Mucosa of rectum (tissue), 2 donors: Measurements from ENCODE around the gene DBN1.

Experiments used
- H3K27ac ChIP-seq, 2 donors: one replicate each; pipeline ENCODE4 v1.7.0; 2013; ENCODE audit warnings: inconsistent platforms in 2 of 2, low read depth in 2 of 2, low read length in 2 of 2
- H3K27me3 ChIP-seq, 2 donors: one replicate each; pipeline ENCODE4 v1.7.0; 2013; ENCODE audit warnings: low read length in 2 of 2; ENCODE audit not compliant: control insufficient read depth in 2 of 2, insufficient read depth in 2 of 2
- H3K36me3 ChIP-seq, 2 donors: one replicate each; pipeline ENCODE4 v1.7.0; 2013; ENCODE audit warnings: low read length in 2 of 2; ENCODE audit not compliant: control insufficient read depth in 2 of 2, insufficient read depth in 2 of 2
- H3K4me1 ChIP-seq, 2 donors: one replicate each; pipeline ENCODE4 v1.7.0; 2013; ENCODE audit warnings: low read length in 2 of 2, mild to moderate bottlenecking in 1 of 2; ENCODE audit not compliant: control insufficient read depth in 2 of 2, insufficient read depth in 2 of 2
- H3K4me3 ChIP-seq, 2 donors: one replicate each; pipeline ENCODE4 v1.7.0; 2013; ENCODE audit warnings: low read length in 2 of 2
- H3K9ac ChIP-seq, 2 donors: one replicate each; pipeline ENCODE4 v1.7.0; 2013; ENCODE audit warnings: low read length in 2 of 2, low read depth in 1 of 2, mild to moderate bottlenecking in 1 of 2
- H3K9me3 ChIP-seq, 2 donors: one replicate each; pipeline ENCODE4 v1.7.0; 2013; ENCODE audit warnings: low read length in 2 of 2; ENCODE audit not compliant: control insufficient read depth in 2 of 2
- donor health status: healthy.
- donor health status: Normal muscosa, but diverticular disease.

DBN1 gene

GRCh38 chr5:177505075-177505474 lies 31.6 kb upstream of the DBN1 start:
- peaks cover 6% of the 10 kb centered on the region in 2 donors for H3K4me1 ChIP-seq
- H3K27me3 ChIP-seq, result no peaks in the 10 kb centered on the region
- no peak overlapping the region for H3K27ac ChIP-seq
- no peak overlapping the region for H3K9ac ChIP-seq
- H3K4me3 ChIP-seq, result no peak overlapping the region
- no peaks in the 10 kb centered on the region for H3K36me3 ChIP-seq
- no peaks in the 10 kb centered on the region for H3K9me3 ChIP-seq

GRCh38 chr5:177504086-177505056 lies 30.9 kb upstream of the DBN1 start:
- no peak overlapping the region for H3K9ac ChIP-seq
- H3K4me1 ChIP-seq, result peaks cover 0 to 6% of the 10 kb centered on the region in 2 donors
- H3K9me3 ChIP-seq, result no peaks in the 10 kb centered on the region
- H3K4me3 ChIP-seq, result no peak overlapping the region
- no peaks in the 10 kb centered on the region for H3K36me3 ChIP-seq
- no peak overlapping the region for H3K27ac ChIP-seq
- H3K27me3 ChIP-seq, result no peaks in the 10 kb centered on the region

GRCh38 chr5:177503351-177504085 lies 30.1 kb upstream of the DBN1 start:
- Histone ChIP-seq H3K4me3 (no peak overlapping the region), H3K27me3 (peaks cover 3 to 4% of the 10 kb centered on the region in 2 donors), H3K27ac (no peak overlapping the region), H3K9me3 (no peaks in the 10 kb centered on the region), H3K4me1 (peaks cover 0 to 7% of the 10 kb centered on the region in 2 donors), H3K36me3 (no peaks in the 10 kb centered on the region), H3K9ac (no peak overlapping the region)

- H3K9me3 ChIP-seq, result no peaks in the 10 kb centered on the region
- peaks cover 9% of the 10 kb centered on the region in 2 donors for H3K27me3 ChIP-seq
- peaks cover 3 to 13% of the 10 kb centered on the region in 2 donors for H3K4me1 ChIP-seq
- H3K36me3 ChIP-seq, result no peaks in the 10 kb centered on the region
- no peak overlapping the region for H3K27ac ChIP-seq
- H3K4me3 ChIP-seq, result no peak overlapping the region
- H3K9ac ChIP-seq, result no peak overlapping the region
Measured at GRCh38 chr5:177502886-177503285, 29.5 kb upstream of the DBN1 start.

- Histone ChIP-seq H3K9me3 (no peaks in the 10 kb centered on the region), H3K27me3 (peaks cover 9% of the 10 kb centered on the region in 2 donors), H3K4me1 (peaks cover 3 to 15% of the 10 kb centered on the region in 2 donors), H3K4me3 (no peak overlapping the region), H3K36me3 (no peaks in the 10 kb centered on the region), H3K27ac (no peak overlapping the region), H3K9ac (no peak overlapping the region)
Measured at GRCh38 chr5:177501874-177502678, 28.6 kb upstream of the DBN1 start.

GRCh38 chr5:177500685-177501522 lies 27.5 kb upstream of the DBN1 start:
- Histone ChIP-seq H3K36me3 (no peaks in the 10 kb centered on the region), H3K27me3 (peaks cover 9% of the 10 kb centered on the region in 2 donors), H3K9ac (no peak overlapping the region), H3K4me1 (peaks cover 8 to 18% of the 10 kb centered on the region in 2 donors), H3K27ac (no peak overlapping the region), H3K9me3 (no peaks in the 10 kb centered on the region), H3K4me3 (no peak overlapping the region)

- Histone ChIP-seq H3K36me3 (no peaks in the 10 kb centered on the region), H3K27ac (no peak overlapping the region)
Measured at GRCh38 chr5:177499842-177500241, 26.4 kb upstream of the DBN1 start.

GRCh38 chr5:177498013-177498787 lies 24.8 kb upstream of the DBN1 start:
- Histone ChIP-seq H3K9ac (peak overlapping the region; percentile 10 to 38), H3K4me1 (peaks cover 25 to 34% of the 10 kb centered on the region in 2 donors), H3K4me3 (peak overlapping the region; percentile 67 to 68), H3K27me3 (peaks cover 9% of the 10 kb centered on the region in 2 donors), H3K9me3 (no peaks in the 10 kb centered on the region), H3K27ac (peak overlapping the region; percentile 22 to 87), H3K36me3 (no peaks in the 10 kb centered on the region)

More at GRCh38 chr5:177499842-177500241, 26.4 kb upstream of the DBN1 start:
- H3K4me3 ChIP-seq, result no peak overlapping the region
- H3K27me3 ChIP-seq, result peaks cover 9% of the 10 kb centered on the region in 2 donors
- H3K9ac ChIP-seq, result no peak overlapping the region
- no peaks in the 10 kb centered on the region for H3K9me3 ChIP-seq
- H3K4me1 ChIP-seq, result peaks cover 16 to 28% of the 10 kb centered on the region in 2 donors
